ENCODE results near the gene PCSK4.

The PCSK4 gene

DNA sequence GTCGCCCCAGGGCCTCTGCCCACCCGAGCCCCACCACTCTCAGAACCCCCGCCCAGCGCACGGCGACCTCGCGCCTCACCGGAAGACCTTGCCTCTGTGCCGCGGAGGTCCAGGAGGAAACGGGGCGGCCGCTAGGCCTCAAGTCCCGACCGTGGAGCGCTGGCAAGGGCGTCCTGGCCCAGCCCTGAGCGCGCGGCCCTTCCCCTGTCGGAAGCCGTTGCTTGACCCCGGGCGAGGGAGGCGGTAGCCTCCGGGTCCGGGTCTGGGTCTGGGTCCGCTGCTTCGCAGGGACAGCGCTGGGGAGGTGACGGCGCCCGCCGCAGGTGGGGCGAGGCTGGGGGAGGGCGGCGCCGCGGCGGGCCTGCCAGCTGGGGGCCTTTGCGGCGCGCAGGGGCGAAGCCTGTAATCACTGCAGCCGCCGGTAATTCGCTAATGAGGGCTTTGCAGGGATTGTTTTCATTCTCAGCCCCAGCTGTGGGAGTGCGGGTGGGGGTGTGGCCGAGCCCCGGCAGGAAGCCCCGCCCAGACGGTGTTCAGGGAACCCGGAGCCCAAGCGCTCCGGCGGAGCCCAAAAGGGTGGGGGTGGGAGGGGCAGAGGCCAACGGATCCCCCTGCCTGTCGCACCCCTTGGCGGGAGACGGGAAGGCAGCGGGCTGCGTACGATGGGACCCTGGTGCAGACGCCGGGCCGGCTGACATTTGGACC, 19.7 kb downstream of the PCSK4 start:
- Histone ChIP-seq H3K9ac (ENCODE audit: low read depth, low read length) (no peak overlapping the region), H3K9me3 (ENCODE audit: insufficient read depth, low read depth, low read length) (no peaks in the 10 kb centered on the region), H3K36me3 (ENCODE audit: insufficient read depth, low read depth, low read length) (no peaks in the 10 kb centered on the region), H3K27ac (ENCODE audit: low read length) (no peak overlapping the region), H3K4me3 (ENCODE audit: low read length) (peak overlapping the region; percentile 54; the same call in 1 of the 2 replicates), H3K4me1 (ENCODE audit: insufficient read depth, low read length) (no peaks in the 10 kb centered on the region), H3K27me3 (ENCODE audit: insufficient read depth, low read length) (peaks cover 84% of the 10 kb centered on the region)

DNA sequence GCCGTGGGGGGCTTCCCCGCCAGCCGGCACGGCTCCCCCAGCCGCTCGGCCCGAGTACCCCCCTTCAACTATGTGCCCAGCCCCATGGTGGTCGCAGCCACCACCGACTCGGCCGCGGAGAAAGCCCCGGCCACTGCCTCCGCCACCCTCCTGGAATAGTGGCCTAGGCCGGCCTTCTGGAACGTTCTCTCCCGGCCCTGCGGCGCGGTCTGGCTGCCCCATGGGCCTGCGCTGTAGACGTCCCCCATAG, 20.2 kb downstream of the PCSK4 start:
- no peak overlapping the region for H3K27ac ChIP-seq (ENCODE audit: low read length)
- no peak overlapping the region for H3K4me3 ChIP-seq (ENCODE audit: low read length)
- H3K4me1 ChIP-seq (ENCODE audit: insufficient read depth, low read length) = no peaks in the 10 kb centered on the region
- peaks cover 89% of the 10 kb centered on the region for H3K27me3 ChIP-seq (ENCODE audit: insufficient read depth, low read length)
- no peaks in the 10 kb centered on the region for H3K9me3 ChIP-seq (ENCODE audit: insufficient read depth, low read depth, low read length)
- H3K36me3 ChIP-seq (ENCODE audit: insufficient read depth, low read depth, low read length) = no peaks in the 10 kb centered on the region
- H3K9ac ChIP-seq (ENCODE audit: low read depth, low read length) = no peak overlapping the region

DNA sequence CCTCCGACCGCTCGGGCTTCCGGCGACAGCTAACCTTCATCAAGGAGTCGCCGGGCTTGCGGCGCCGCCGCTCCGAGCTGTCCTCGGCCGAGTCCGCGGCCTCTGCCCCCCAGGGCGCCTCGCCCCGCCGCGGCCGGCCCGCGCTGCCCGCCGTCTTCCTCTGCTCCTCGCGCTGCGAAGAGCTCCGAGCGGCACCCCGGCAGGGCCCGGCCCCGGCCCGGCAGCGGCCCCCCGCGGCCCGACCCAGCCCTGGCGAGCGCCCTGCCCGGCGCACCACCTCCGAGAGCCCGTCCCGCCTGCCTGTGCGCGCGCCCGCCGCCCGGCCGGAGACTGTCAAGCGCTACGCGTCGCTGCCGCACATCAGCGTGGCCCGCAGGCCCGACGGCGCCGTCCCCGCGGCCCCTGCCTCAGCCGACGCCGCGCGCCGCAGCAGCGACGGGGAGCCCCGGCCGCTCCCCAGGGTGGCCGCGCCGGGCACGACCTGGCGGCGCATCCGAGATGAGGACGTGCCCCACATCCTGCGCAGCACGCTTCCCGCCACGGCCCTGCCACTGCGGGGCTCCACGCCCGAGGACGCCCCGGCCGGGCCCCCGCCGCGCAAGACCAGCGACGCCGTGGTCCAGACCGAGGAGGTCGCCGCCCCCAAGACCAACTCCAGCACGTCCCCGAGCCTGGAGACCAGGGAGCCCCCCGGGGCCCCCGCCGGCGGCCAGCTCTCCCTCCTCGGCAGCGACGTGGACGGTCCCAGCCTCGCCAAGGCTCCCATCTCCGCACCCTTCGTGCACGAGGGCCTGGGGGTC, 20.7 kb downstream of the PCSK4 start:
- Histone ChIP-seq H3K27ac (ENCODE audit: low read length) (no peak overlapping the region), H3K9me3 (ENCODE audit: insufficient read depth, low read depth, low read length) (no peaks in the 10 kb centered on the region), H3K4me3 (ENCODE audit: low read length) (no peak overlapping the region), H3K9ac (ENCODE audit: low read depth, low read length) (no peak overlapping the region), H3K36me3 (ENCODE audit: insufficient read depth, low read depth, low read length) (no peaks in the 10 kb centered on the region), H3K4me1 (ENCODE audit: insufficient read depth, low read length) (no peaks in the 10 kb centered on the region), H3K27me3 (ENCODE audit: insufficient read depth, low read length) (peaks cover 94% of the 10 kb centered on the region)

DNA sequence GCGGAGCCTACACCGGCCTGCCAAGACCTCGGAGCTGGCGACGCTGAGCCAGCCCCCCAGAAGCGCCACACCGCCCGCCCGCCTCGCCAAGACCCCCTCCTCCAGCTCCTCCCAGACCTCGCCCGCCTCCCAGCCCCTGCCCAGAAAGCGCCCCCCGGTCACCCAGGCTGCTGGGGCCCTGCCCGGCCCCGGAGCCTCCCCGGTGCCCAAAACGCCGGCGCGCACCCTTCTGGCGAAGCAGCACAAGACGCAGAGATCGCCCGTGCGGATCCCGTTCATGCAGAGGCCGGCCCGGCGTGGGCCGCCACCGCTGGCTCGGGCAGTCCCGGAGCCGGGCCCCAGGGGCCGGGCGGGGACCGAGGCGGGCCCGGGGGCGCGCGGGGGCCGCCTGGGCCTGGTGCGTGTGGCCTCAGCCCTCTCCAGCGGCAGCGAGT, 21.3 kb downstream of the PCSK4 start:
- H3K27ac ChIP-seq (ENCODE audit: low read length) = no peak overlapping the region
- no peaks in the 10 kb centered on the region for H3K4me1 ChIP-seq (ENCODE audit: insufficient read depth, low read length)
- no peak overlapping the region for H3K4me3 ChIP-seq (ENCODE audit: low read length)
- no peaks in the 10 kb centered on the region for H3K9me3 ChIP-seq (ENCODE audit: insufficient read depth, low read depth, low read length)
- H3K27me3 ChIP-seq (ENCODE audit: insufficient read depth, low read length) = peaks cover 100% of the 10 kb centered on the region
- H3K9ac ChIP-seq (ENCODE audit: low read depth, low read length) = no peak overlapping the region
- H3K36me3 ChIP-seq (ENCODE audit: insufficient read depth, low read depth, low read length) = no peaks in the 10 kb centered on the region

DNA sequence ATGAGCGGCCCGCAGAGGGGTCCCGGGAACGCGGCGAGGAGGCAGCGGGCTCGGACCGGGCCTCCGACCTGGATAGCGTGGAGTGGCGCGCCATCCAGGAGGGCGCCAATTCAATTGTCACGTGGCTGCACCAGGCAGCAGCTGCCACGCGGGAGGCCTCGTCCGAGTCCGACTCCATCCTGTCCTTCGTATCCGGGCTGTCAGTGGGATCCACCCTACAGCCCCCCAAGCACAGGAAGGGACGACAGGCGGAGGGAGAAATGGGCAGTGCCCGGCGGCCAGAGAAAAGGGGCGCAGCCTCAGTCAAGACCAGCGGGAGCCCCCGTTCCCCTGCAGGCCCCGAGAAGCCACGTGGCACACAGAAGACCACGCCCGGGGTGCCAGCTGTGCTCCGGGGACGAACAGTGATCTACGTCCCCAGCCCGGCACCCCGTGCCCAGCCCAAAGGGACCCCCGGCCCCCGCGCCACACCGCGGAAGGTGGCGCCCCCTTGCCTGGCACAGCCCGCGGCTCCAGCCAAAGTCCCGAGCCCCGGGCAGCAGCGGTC, 21.8 kb downstream of the PCSK4 start:
- no peaks in the 10 kb centered on the region for H3K4me1 ChIP-seq (ENCODE audit: insufficient read depth, low read length)
- H3K9ac ChIP-seq (ENCODE audit: low read depth, low read length) = no peak overlapping the region
- no peak overlapping the region for H3K4me3 ChIP-seq (ENCODE audit: low read length)
- H3K36me3 ChIP-seq (ENCODE audit: insufficient read depth, low read depth, low read length) = no peaks in the 10 kb centered on the region
- no peaks in the 10 kb centered on the region for H3K9me3 ChIP-seq (ENCODE audit: insufficient read depth, low read depth, low read length)
- H3K27ac ChIP-seq (ENCODE audit: low read length) = no peak overlapping the region
- H3K27me3 ChIP-seq (ENCODE audit: insufficient read depth, low read length) = peaks cover 100% of the 10 kb centered on the region

DNA sequence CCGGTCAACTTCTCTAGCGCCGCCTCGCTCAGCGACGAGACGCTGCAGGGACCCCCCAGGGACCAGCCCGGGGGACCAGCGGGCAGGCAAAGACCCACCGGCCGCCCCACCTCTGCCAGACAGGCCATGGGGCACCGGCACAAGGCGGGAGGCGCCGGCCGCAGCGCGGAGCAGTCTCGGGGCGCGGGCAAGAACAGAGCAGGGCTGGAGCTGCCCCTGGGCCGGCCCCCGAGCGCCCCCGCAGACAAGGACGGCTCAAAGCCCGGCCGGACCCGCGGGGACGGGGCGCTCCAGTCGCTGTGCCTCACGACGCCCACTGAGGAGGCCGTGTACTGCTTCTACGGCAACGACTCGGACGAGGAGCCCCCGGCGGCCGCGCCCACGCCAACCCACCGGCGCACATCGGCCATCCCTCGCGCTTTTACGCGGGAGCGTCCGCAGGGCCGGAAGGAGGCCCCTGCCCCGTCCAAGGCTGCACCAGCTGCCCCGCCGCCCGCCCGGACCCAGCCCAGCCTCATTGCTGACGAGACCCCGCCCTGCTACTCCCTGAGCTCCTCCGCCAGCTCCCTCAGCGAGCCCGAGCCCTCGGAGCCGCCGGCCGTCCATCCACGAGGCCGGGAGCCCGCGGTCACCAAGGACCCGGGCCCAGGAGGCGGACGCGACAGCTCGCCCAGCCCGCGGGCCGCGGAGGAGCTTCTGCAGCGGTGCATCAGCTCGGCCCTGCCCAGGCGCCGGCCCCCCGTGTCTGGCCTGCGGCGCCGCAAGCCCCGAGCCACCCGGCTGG, 22.5 kb downstream of the PCSK4 start:
- Histone ChIP-seq H3K4me1 (ENCODE audit: insufficient read depth, low read length) (no peaks in the 10 kb centered on the region), H3K27me3 (ENCODE audit: insufficient read depth, low read length) (peaks cover 97% of the 10 kb centered on the region), H3K4me3 (ENCODE audit: low read length) (no peak overlapping the region)

DNA sequence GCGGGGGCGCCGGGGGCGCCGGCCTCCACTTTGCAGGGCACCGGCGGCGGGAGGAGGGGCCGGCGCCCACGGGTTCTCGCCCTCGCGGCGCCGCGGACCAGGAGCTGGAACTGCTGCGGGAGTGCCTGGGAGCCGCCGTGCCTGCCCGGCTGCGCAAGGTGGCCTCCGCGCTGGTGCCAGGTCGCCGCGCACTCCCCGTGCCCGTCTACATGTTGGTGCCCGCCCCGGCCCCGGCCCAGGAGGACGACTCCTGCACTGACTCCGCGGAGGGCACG, 23.0 kb downstream of the PCSK4 start:
- Histone ChIP-seq H3K9me3 (ENCODE audit: insufficient read depth, low read depth, low read length) (no peaks in the 10 kb centered on the region), H3K27me3 (ENCODE audit: insufficient read depth, low read length) (peaks cover 92% of the 10 kb centered on the region), H3K4me1 (ENCODE audit: insufficient read depth, low read length) (no peaks in the 10 kb centered on the region), H3K4me3 (ENCODE audit: low read length) (no peak overlapping the region; the same call in 1 of the 2 replicates), H3K9ac (ENCODE audit: low read depth, low read length) (no peak overlapping the region), H3K27ac (ENCODE audit: low read length) (no peak overlapping the region), H3K36me3 (ENCODE audit: insufficient read depth, low read depth, low read length) (no peaks in the 10 kb centered on the region)

More for the DNA sequence above, 22.5 kb downstream of the PCSK4 start:
- no peaks in the 10 kb centered on the region for H3K36me3 ChIP-seq (ENCODE audit: insufficient read depth, low read depth, low read length)
- no peak overlapping the region for H3K9ac ChIP-seq (ENCODE audit: low read depth, low read length)
- H3K9me3 ChIP-seq (ENCODE audit: insufficient read depth, low read depth, low read length) = no peaks in the 10 kb centered on the region
- no peak overlapping the region for H3K27ac ChIP-seq (ENCODE audit: low read length)

DNA sequence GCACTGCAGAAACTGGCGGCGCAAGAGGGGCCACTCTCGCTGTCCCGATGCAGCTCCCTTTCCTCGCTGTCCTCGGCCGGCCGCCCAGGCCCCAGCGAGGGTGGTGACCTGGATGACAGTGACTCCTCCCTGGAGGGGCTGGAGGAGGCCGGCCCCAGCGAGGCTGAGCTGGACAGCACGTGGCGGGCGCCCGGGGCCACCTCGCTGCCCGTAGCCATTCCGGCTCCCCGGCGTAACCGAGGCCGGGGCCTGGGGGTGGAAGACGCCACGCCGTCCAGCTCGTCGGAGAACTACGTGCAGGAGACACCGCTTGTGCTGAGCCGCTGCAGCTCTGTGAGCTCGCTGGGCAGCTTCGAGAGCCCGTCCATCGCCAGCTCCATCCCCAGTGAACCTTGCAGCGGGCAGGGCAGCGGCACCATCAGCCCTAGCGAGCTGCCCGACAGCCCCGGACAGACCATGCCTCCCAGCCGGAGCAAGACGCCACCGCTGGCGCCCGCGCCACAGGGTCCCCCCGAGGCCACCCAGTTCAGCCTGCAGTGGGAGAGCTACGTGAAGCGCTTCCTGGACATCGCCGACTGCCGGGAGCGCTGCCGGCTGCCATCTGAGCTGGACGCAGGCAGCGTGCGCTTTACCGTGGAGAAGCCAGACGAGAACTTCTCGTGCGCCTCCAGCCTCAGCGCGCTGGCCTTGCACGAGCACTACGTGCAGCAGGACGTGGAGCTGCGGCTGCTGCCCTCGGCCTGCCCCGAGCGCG, 23.5 kb downstream of the PCSK4 start:
- peaks cover 87% of the 10 kb centered on the region for H3K27me3 ChIP-seq (ENCODE audit: insufficient read depth, low read length)
- no peak overlapping the region for H3K27ac ChIP-seq (ENCODE audit: low read length)
- no peak overlapping the region for H3K9ac ChIP-seq (ENCODE audit: low read depth, low read length)
- H3K9me3 ChIP-seq (ENCODE audit: insufficient read depth, low read depth, low read length) = no peaks in the 10 kb centered on the region
- no peaks in the 10 kb centered on the region for H3K4me1 ChIP-seq (ENCODE audit: insufficient read depth, low read length)
- H3K4me3 ChIP-seq (ENCODE audit: low read length) = no peak overlapping the region; the same call in 1 of the 2 replicates
- no peaks in the 10 kb centered on the region for H3K36me3 ChIP-seq (ENCODE audit: insufficient read depth, low read depth, low read length)

DNA sequence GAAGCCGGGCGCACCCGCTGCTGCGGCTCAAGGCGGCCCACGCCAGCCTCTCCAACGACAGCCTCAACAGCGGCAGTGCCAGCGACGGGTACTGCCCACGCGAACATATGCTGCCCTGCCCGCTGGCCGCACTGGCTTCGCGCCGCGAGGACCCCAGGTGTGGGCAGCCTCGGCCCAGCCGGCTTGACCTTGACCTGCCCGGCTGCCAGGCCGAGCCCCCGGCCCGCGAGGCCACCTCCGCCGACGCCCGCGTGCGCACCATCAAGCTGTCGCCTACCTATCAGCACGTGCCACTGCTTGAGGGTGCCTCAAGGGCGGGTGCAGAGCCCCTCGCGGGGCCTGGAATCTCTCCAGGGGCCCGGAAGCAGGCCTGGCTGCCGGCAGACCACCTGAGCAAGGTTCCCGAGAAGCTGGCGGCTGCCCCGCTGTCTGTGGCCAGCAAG, 24.1 kb downstream of the PCSK4 start:
- no peaks in the 10 kb centered on the region for H3K36me3 ChIP-seq (ENCODE audit: insufficient read depth, low read depth, low read length)
- no peaks in the 10 kb centered on the region for H3K4me1 ChIP-seq (ENCODE audit: insufficient read depth, low read length)
- peaks cover 81% of the 10 kb centered on the region for H3K27me3 ChIP-seq (ENCODE audit: insufficient read depth, low read length)
- H3K9ac ChIP-seq (ENCODE audit: low read depth, low read length) = no peak overlapping the region
- no peaks in the 10 kb centered on the region for H3K9me3 ChIP-seq (ENCODE audit: insufficient read depth, low read depth, low read length)
- H3K27ac ChIP-seq (ENCODE audit: low read length) = no peak overlapping the region
- no peak overlapping the region for H3K4me3 ChIP-seq (ENCODE audit: low read length)

DNA sequence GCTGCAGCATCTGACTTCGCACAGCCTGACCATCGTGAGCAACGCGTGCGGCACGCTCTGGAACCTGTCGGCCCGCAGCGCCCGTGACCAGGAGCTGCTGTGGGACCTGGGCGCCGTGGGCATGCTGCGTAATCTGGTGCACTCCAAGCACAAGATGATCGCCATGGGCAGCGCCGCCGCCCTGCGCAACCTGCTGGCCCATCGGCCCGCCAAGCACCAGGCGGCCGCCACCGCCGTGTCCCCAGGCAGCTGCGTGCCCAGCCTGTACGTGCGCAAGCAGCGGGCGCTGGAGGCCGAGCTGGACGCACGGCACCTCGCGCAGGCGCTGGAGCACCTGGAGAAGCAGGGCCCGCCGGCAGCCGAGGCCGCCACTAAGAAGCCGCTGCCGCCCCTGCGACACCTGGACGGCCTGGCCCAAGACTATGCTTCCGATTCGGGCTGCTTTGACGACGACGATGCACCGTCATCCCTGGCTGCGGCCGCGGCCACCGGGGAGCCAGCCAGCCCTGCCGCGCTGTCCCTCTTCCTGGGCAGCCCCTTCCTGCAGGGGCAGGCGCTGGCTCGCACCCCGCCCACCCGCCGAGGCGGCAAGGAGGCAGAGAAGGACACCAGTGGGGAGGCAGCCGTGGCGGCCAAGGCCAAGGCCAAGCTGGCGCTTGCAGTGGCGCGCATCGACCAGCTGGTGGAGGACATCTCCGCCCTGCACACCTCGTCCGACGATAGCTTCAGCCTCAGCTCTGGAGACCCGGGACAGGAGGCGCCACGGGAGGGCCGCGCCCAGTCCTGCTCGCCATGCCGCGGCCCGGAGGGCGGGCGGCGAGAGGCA, 24.7 kb downstream of the PCSK4 start:
- Histone ChIP-seq H3K9ac (ENCODE audit: low read depth, low read length) (no peak overlapping the region), H3K4me3 (ENCODE audit: low read length) (no peak overlapping the region; the same call in 1 of the 2 replicates), H3K9me3 (ENCODE audit: insufficient read depth, low read depth, low read length) (no peaks in the 10 kb centered on the region), H3K4me1 (ENCODE audit: insufficient read depth, low read length) (no peaks in the 10 kb centered on the region), H3K27ac (ENCODE audit: low read length) (no peak overlapping the region), H3K36me3 (ENCODE audit: insufficient read depth, low read depth, low read length) (no peaks in the 10 kb centered on the region), H3K27me3 (ENCODE audit: insufficient read depth, low read length) (peaks cover 74% of the 10 kb centered on the region)
